B cell (primary cell): ENCODE results near the gene ZNF804B. TPM values are rescaled to one million over a fixed set of nuclear protein-coding genes. Genes with fewer than 3 reads are reported as not detected.

Source experiments
- ATAC-seq: fragments of 200-7000 bp; cut with Tn5 transposase; one replicate; pipeline ENCODE4 v1.10.0; 2021; ENCODE audit warnings: low read depth, mild to moderate bottlenecking, moderate number of reproducible peaks, moderate library complexity
- CTCF ChIA-PET: fragments of 350-600 bp; sonication (Branson Sonifier 250); formaldehyde crosslinking; loops from one replicate; lab custom pipeline; 2021; ENCODE audit warnings: antibody characterized with exemption, inconsistent platforms; lab: Charles Lee
- POLR2A ChIA-PET: fragments of 350-600 bp; sonication (Branson Sonifier 250); formaldehyde crosslinking; loops from one replicate; lab custom pipeline; 2021; ENCODE audit warnings: antibody characterized with exemption; lab: Charles Lee
- DNase-seq: peaks from one replicate; pipeline ENCODE4 v3.0.0; 2013
- H2AFZ ChIP-seq: 2 replicates; pipeline ENCODE4 v1.6.1; 2012; ENCODE audit warnings: mild to moderate bottlenecking, low read depth, low read length; ENCODE audit not compliant: insufficient read depth, poor library complexity, severe bottlenecking
- H3K27ac ChIP-seq, 2 donors: 1 replicate in 1 of 2; 2 replicates in 1 of 2; pipeline ENCODE4 v1.5.1; 2012 to 2013; ENCODE audit warnings: low read length in 2 of 2, mild to moderate bottlenecking in 2 of 2, moderate library complexity in 1 of 2
- H3K27me3 ChIP-seq, 4 experiments: fragments of 200-600 bp in 1 of 4; sonication (generic) in 1 of 4; replicated peaks in 1 of 4; 1 replicate in 2 of 4; 2 replicates in 2 of 4; pipeline versions ENCODE4 v1.6.1 to v1.7.0; 2013 to 2016; ENCODE audit warnings: low read length in 3 of 4, mild to moderate bottlenecking in 2 of 4, mixed read lengths in 1 of 4, moderate library complexity in 1 of 4; ENCODE audit not compliant: insufficient read depth in 4 of 4, control insufficient read depth in 3 of 4; ENCODE audit errors: control extremely low read depth in 1 of 4
- H3K36me3 ChIP-seq, 2 experiments: replicated peaks in 1 of 2; 1 replicate in 1 of 2; 2 replicates in 1 of 2; pipeline versions ENCODE4 v1.6.1 to v1.7.1; 2013; ENCODE audit warnings: low read length in 1 of 2; ENCODE audit not compliant: insufficient read depth in 2 of 2, control insufficient read depth in 1 of 2; ENCODE audit errors: control extremely low read depth in 1 of 2, extremely low read depth in 1 of 2
- H3K4me1 ChIP-seq, 2 donors: fragments of 200-600 bp in 1 of 2; sonication (generic) in 1 of 2; 1 replicate in 1 of 2; 2 replicates in 1 of 2; pipeline versions ENCODE4 v1.5.1 to v1.6.1; 2013 to 2017; ENCODE audit warnings: low read length in 2 of 2; ENCODE audit not compliant: control insufficient read depth in 2 of 2, insufficient read depth in 2 of 2
- H3K4me2 ChIP-seq: replicated peaks from 2 replicates; pipeline ENCODE3; 2012; ENCODE audit warnings: mild to moderate bottlenecking, low read depth, low read length; ENCODE audit not compliant: poor library complexity, severe bottlenecking
- H3K4me3 ChIP-seq, 5 experiments: fragments of 200-600 bp in 1 of 5; sonication (generic) in 1 of 5; 1 replicate in 3 of 5; 2 replicates in 2 of 5; pipeline versions ENCODE4 v1.5.1 to v1.7.0; 2011 to 2016; ENCODE audit warnings: low read length in 4 of 5, mild to moderate bottlenecking in 4 of 5, low read depth in 2 of 5, control low read depth in 1 of 5, moderate library complexity in 1 of 5; ENCODE audit not compliant: insufficient read depth in 1 of 5; ENCODE audit errors: control extremely low read depth in 1 of 5, extremely low read depth in 1 of 5
- H3K79me2 ChIP-seq: fragments of 200-600 bp; sonication (generic); one replicate; pipeline ENCODE4 v1.6.0; 2016; ENCODE audit warnings: low read length; ENCODE audit not compliant: control insufficient read depth, insufficient read depth
- H3K9ac ChIP-seq: fragments of 200-600 bp; sonication (generic); 2 replicates; pipeline ENCODE4 v1.6.1; 2017; ENCODE audit warnings: mild to moderate bottlenecking, low read length, moderate library complexity
- H3K9me3 ChIP-seq, 3 donors: one replicate each; pipeline versions ENCODE4 v1.6.1 to v1.7.1; 2013; ENCODE audit warnings: low read length in 2 of 3; ENCODE audit not compliant: control insufficient read depth in 2 of 3, insufficient read depth in 1 of 3; ENCODE audit errors: control extremely low read depth in 1 of 3
- H4K20me1 ChIP-seq: 2 replicates; pipeline ENCODE4 v1.6.0; 2012; ENCODE audit warnings: mild to moderate bottlenecking, low read length; ENCODE audit not compliant: insufficient read depth, control insufficient read depth, poor library complexity, severe bottlenecking
- H3K27ac Mint-ChIP-seq: one replicate; pipeline ENCODE4 v1.8.0; 2021; ENCODE audit warnings: mixed read lengths
- H3K27me3 Mint-ChIP-seq: one replicate; pipeline ENCODE4 v1.8.0; 2021; ENCODE audit warnings: mixed read lengths
- H3K4me1 Mint-ChIP-seq: one replicate; pipeline ENCODE4 v1.8.0; 2021; ENCODE audit warnings: mixed read lengths
- H3K4me3 Mint-ChIP-seq: one replicate; pipeline ENCODE4 v1.8.0; 2021; ENCODE audit warnings: mixed read lengths
- H3K9me3 Mint-ChIP-seq: one replicate; pipeline ENCODE4 v1.8.0; 2022; ENCODE audit warnings: mixed read lengths; ENCODE audit not compliant: insufficient read depth
- CTCF ChIP-seq: fragments of 200-600 bp; IDR thresholded peaks from one replicate; pipeline ENCODE4 v1.8.0; 2022; ENCODE audit warnings: antibody characterized with exemption, mild to moderate bottlenecking
- EZH2 ChIP-seq: IDR thresholded peaks from 2 replicates; pipeline ENCODE4 v1.6.1; 2012; ENCODE audit warnings: borderline replicate concordance, low read depth, mild to moderate bottlenecking, moderate library complexity, low read length; ENCODE audit not compliant: insufficient read depth, poor library complexity, severe bottlenecking
- WGBS: methylation state at CpG from one replicate; pipeline ENCODE4 v1.1.5; 2013; ENCODE audit warnings: missing lambda C conversion rate; ENCODE audit not compliant: insufficient coverage; 5-methylcytosine and 5-hydroxymethylcytosine counted together
- intact Hi-C: fragments of 100-400 bp; cut with micrococcal nuclease; formaldehyde crosslinking; loops from one replicate; pipeline ENCODE4 v1.10.0; 2022
- polyA plus RNA-seq: library from polyadenylated mRNA; depleted of rRNA; stranded (reverse); fragments of >200 nt; gene quantifications from 2 replicates; pipeline ENCODE4 v1.2.3, GENCODE V29; 2012
- total RNA-seq, 2 donors: library from RNA; stranded (reverse); fragments of 120-200 nt in 1 of 2; gene quantifications; 1 replicate in 1 of 2; 2 replicates in 1 of 2; pipeline versions ENCODE4 v1.2.3 to v1.2.4, GENCODE V29; 2013 to 2022

The ZNF804B gene
- total and polyA plus RNA-seq, 2 donors (not counting 1 experiment from before 2014, with no cell fraction given), result not detected

- ATAC-seq (no peak), DNase-seq (no peak)
- Histone ChIP-seq H2AFZ (no peak overlapping the region), H4K20me1 (no peaks in the 10 kb centered on the region), H3K79me2 (no peaks in the 10 kb centered on the region), H3K27ac (no peak overlapping the region), H3K9me3 (no peaks in the 10 kb centered on the region), H3K27me3 (no peaks in the 10 kb centered on the region), H3K9ac (no peak overlapping the region), H3K4me1 (no peaks in the 10 kb centered on the region), H3K4me3 (no peak overlapping the region), H3K4me2 (no peak overlapping the region), H3K36me3 (no peaks in the 10 kb centered on the region)
- Mint-ChIP-seq H3K27me3 (no peaks in the 10 kb centered on the region), H3K9me3 (peaks cover 5% of the 10 kb centered on the region), H3K27ac (no peak overlapping the region), H3K4me3 (no peak overlapping the region), H3K4me1 (no peaks in the 10 kb centered on the region)
- POLR2A ChIA-PET, result no interaction called here
- CTCF ChIA-PET, result no interaction called here
- intact Hi-C loops, result no loop called here
- TF ChIP-seq EZH2, result no peak
- no peak for TF ChIP-seq CTCF
- no CpG with 5 or more reads among the region's 2 CpGs for WGBS
Observed at GRCh38 chr7:89160107-89160506, 400.6 kb downstream of the ZNF804B start.

- intact Hi-C loops, result no loop called here
- no CpG with 5 or more reads among the region's 3 CpGs for WGBS
Observed at GRCh38 chr7:89165421-89165820, 405.9 kb downstream of the ZNF804B start.

More at GRCh38 chr7:89165421-89165820, 405.9 kb downstream of the ZNF804B start:
- Histone ChIP-seq H4K20me1 (no peaks in the 10 kb centered on the region), H3K4me3 (no peak overlapping the region), H3K9ac (no peak overlapping the region), H3K79me2 (no peaks in the 10 kb centered on the region), H2AFZ (no peak overlapping the region), H3K36me3 (no peaks in the 10 kb centered on the region), H3K4me2 (no peak overlapping the region), H3K4me1 (no peaks in the 10 kb centered on the region), H3K9me3 (no peaks in the 10 kb centered on the region), H3K27ac (no peak overlapping the region), H3K27me3 (no peaks in the 10 kb centered on the region)
- DNase-seq (no peak), ATAC-seq (no peak)
- no peaks in the 10 kb centered on the region for H3K27me3 Mint-ChIP-seq
- ChIA-PET CTCF (no interaction called here), POLR2A (no interaction called here)
- peaks cover 1% of the 10 kb centered on the region for H3K9me3 Mint-ChIP-seq
- no peak overlapping the region for H3K4me3 Mint-ChIP-seq
- H3K4me1 Mint-ChIP-seq, result no peaks in the 10 kb centered on the region
- TF ChIP-seq CTCF, result no peak
- no peak for TF ChIP-seq EZH2
- no peak overlapping the region for H3K27ac Mint-ChIP-seq
